Chondrocyte (in vitro differentiated cells): ENCODE data around the gene L3MBTL2. TPM values are rescaled to one million over a fixed set of nuclear protein-coding genes. Genes with fewer than 3 reads are reported as not detected.

Experiments used
- DNase-seq: peaks from one replicate; pipeline ENCODE4 v3.0.0; 2021; ENCODE audit warnings: mixed read lengths, low spot score
- H3K27ac Mint-ChIP-seq: one replicate; pipeline ENCODE4 v1.8.0; 2021; ENCODE audit warnings: mild to moderate bottlenecking, moderate library complexity, mixed read lengths; ENCODE audit not compliant: unreplicated experiment
- H3K27me3 Mint-ChIP-seq: 2 replicates; pipeline ENCODE4 v1.8.0; 2021; ENCODE audit warnings: low read depth, mixed read lengths
- H3K36me3 Mint-ChIP-seq: 2 replicates; pipeline ENCODE4 v1.8.0; 2021; ENCODE audit warnings: low read depth, mixed read lengths
- H3K4me1 Mint-ChIP-seq: 2 replicates; pipeline ENCODE4 v1.8.0; 2021; ENCODE audit warnings: low read depth, mild to moderate bottlenecking, mixed read lengths
- H3K4me3 Mint-ChIP-seq: one replicate; pipeline ENCODE4 v1.8.0; 2021; ENCODE audit warnings: mild to moderate bottlenecking, moderate library complexity, mixed read lengths; ENCODE audit not compliant: unreplicated experiment
- H3K9me3 Mint-ChIP-seq: 2 replicates; pipeline ENCODE4 v1.8.0; 2021; ENCODE audit warnings: low read depth, mixed read lengths
- CTCF ChIP-seq: fragments of 200-600 bp; sonication (generic); IDR thresholded peaks from 2 replicates; pipeline ENCODE4 v1.5.0; 2021; ENCODE audit warnings: antibody characterized with exemption, mild to moderate bottlenecking, moderate library complexity
- total RNA-seq: library from RNA; stranded (reverse); gene quantifications from 3 replicates; pipeline ENCODE4 v1.2.1, GENCODE V29; 2021

The L3MBTL2 gene
- total RNA-seq, 1 donor from 2014 or later: 17.7 TPM

GRCh38 chr22:41198027-41198580, 7.0 kb upstream of the L3MBTL2 start:
- peak overlapping the region; percentile 85 for H3K4me3 Mint-ChIP-seq
- peak overlapping the region; percentile 80 for H3K27ac Mint-ChIP-seq
- no peaks in the 10 kb centered on the region for H3K9me3 Mint-ChIP-seq
- H3K4me1 Mint-ChIP-seq: peaks cover 14% of the 10 kb centered on the region
- DNase-seq: no peak
- H3K36me3 Mint-ChIP-seq: no peaks in the 10 kb centered on the region
- peaks cover 3% of the 10 kb centered on the region for H3K27me3 Mint-ChIP-seq
- TF ChIP-seq CTCF: peak; percentile 28

DNA sequence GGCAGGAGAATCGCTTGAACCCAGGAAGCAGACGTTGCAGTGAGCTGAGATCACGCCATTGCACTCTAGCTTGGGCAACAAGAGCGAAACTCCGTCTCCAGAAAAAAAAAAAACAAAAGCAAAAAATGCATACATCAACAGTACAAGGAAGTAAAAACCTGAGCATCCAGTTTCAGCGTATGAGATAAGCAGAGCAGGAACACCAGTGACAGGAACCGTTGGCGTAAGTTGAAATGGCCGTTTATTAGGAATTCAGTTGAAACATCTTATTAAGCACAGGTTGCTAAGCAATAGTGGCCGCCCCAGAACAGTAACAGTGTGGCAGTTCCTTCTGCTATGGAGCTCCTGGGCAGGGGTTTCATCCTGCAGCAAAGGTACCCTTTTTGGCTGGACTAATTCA, 4.0 kb upstream of the L3MBTL2 start:
- Mint-ChIP-seq H3K27me3 (peaks cover 3% of the 10 kb centered on the region), H3K4me3 (no peak overlapping the region), H3K36me3 (no peaks in the 10 kb centered on the region), H3K9me3 (no peaks in the 10 kb centered on the region), H3K27ac (no peak overlapping the region), H3K4me1 (peaks cover 28% of the 10 kb centered on the region)
- no peak for TF ChIP-seq CTCF
- DNase-seq: no peak

- no peak for TF ChIP-seq CTCF
- H3K4me3 Mint-ChIP-seq: no peak overlapping the region
- no peaks in the 10 kb centered on the region for H3K9me3 Mint-ChIP-seq
- no peak for DNase-seq
- H3K4me1 Mint-ChIP-seq: peaks cover 19% of the 10 kb centered on the region
- no peak overlapping the region for H3K27ac Mint-ChIP-seq
- H3K27me3 Mint-ChIP-seq: peaks cover 3% of the 10 kb centered on the region
- no peaks in the 10 kb centered on the region for H3K36me3 Mint-ChIP-seq
Measured at GRCh38 chr22:41203118-41203517, 2.0 kb upstream of the L3MBTL2 start.

- peaks cover 3% of the 10 kb centered on the region for H3K27me3 Mint-ChIP-seq
- peaks cover 1% of the 10 kb centered on the region for H3K36me3 Mint-ChIP-seq
- no peak overlapping the region for H3K4me3 Mint-ChIP-seq
- H3K4me1 Mint-ChIP-seq: peaks cover 14% of the 10 kb centered on the region
- no peak for TF ChIP-seq CTCF
- H3K9me3 Mint-ChIP-seq: no peaks in the 10 kb centered on the region
- no peak for DNase-seq
- H3K27ac Mint-ChIP-seq: no peak overlapping the region
Measured at GRCh38 chr22:41204066-41204465, 1.0 kb upstream of the L3MBTL2 start.

DNA sequence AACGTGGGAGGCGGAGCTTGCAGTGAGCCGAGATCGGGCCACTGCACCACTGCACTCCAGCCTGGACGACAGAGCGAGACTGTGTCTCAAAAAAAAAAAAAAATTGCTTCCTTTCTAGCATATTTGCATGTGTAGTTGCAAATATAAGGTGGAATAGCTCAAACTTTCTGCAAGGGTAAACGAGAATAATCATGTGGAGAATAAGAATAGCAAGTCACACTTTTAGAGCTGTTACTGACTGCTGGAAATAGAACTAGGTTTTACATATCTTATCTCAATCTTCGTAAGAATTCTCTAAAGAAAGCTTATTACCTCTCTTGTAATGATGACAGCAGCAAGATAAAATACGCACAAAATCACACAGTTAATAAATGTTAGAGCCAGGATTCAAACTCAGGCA, 1.6 kb downstream of the L3MBTL2 start:
- no peak for TF ChIP-seq CTCF
- Mint-ChIP-seq H3K4me3 (peak overlapping the region; percentile 1), H3K27me3 (no peaks in the 10 kb centered on the region), H3K36me3 (peaks cover 9% of the 10 kb centered on the region), H3K27ac (no peak overlapping the region), H3K4me1 (peaks cover 14% of the 10 kb centered on the region), H3K9me3 (no peaks in the 10 kb centered on the region)
- no peak for DNase-seq
